Left cardiac atrium (tissue), 4 donors: ENCODE data around the gene JOSD1. TPM values are rescaled to one million over a fixed set of nuclear protein-coding genes. Genes with fewer than 3 reads are reported as not detected.
"Not testable (repeated sequence)": the region's sequence is repeated elsewhere in the genome, so short reads cannot be mapped to it uniquely, and the experiment has no call there.

Source experiments
- ATAC-seq, 2 donors: fragments of 200-7000 bp; cut with Tn5 transposase; one replicate each; pipeline ENCODE4 v1.9.1; 2020; ENCODE audit warnings: mild to moderate bottlenecking in 2 of 2, moderate library complexity in 2 of 2
- DNase-seq: peaks from one replicate; pipeline ENCODE4 v3.0.0-alpha.2; 2020
- intact Hi-C, 2 donors: fragments of 100-400 bp; cut with DNase I; formaldehyde crosslinking; loops; one replicate each; pipeline versions ENCODE4 v1.14.1 to v1.15.1; 2022 to 2023
- total RNA-seq, 2 donors: library from RNA; stranded (reverse); fragmentation: NEBNext Ultra II Directional; extraction: Animal tissue kit (Norgen Biotek cat#: 25700); gene quantifications; one replicate each; pipeline ENCODE4 v1.2.1, GENCODE V29; 2021
- donor health status: DM: no; HTN: yes; CAD: no.
- donor health status: DM: no; HTN: yes; CAD: no; lungs with severe emphysema.
- donor health status: DM: yes; HTN: yes; CAD: no.
- donor health status: Dilated cardiomyopathy.

The JOSD1 gene
- total RNA-seq, 2 donors from 2014 or later = 22.7 to 33.2 TPM

DNA sequence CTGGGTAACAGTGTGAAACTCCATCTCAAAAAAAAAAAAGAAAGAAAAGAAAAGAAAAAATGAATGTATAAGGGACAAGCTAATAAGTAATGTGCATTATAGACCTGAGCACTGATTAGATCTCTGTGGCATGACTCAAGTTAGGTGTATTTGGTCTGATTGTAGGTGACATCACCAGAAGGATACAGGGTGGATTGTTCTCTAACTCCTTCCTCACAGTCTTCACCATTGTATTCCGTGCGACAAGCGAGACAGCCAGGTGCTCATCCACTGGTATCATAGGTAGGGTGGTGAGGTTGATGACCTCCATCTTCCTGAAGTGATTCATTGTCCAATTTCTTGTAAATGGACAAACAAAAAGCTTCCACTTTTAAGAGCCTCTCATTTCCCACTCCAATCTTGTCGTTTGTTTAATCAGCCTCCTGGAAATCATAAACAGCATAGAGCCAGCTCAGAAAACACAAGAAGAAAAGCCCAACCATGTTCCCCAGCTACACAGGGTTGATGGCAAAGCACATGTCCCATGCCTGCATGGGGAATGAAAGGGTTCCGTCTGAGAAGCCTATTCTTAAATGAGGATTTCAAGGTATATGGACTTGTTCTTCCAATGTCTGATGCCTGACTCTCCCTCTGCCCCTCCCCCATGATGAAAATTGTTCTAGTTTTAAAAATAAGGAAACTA, 50.8 kb downstream of the JOSD1 start:
- ATAC-seq (no peak), DNase-seq (no peak)
- intact Hi-C loops = no loop called here

DNA sequence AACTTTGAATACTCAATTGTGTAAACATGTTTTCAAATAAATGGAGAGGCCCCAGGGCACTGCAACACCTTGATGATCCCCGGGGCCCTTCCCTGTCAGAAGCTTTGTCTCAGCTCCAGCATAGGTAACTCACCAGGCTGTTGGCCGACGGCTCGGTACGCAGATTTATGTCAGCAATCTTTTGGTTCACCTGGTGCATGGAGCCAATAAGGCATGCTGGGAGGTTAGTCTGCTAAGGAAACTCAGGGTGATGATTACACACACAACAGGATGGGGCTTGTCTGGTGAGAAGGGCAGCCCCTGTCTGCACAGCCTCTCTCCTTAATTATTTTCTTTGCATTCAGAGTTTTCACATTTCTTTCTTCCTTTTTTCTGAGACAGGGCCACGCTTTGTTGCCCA, 55.3 kb downstream of the JOSD1 start:
- ATAC-seq = no peak
- intact Hi-C loops = no loop called here

DNA sequence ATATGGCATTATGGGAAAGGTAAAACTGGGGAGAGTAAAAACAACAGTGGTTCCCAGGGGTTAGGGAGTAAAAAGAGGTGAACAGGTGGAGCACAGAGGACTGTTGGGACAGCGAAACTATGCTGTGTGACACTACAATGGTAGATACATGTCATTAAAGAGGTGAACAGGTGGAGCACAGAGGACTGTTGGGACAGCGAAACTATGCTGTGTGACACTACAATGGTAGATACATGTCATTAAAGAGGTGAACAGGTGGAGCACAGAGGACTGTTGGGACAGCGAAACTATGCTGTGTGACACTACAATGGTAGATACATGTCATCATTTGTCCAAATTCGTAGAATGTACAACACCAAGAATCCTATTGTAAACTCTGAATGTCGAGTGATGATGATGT, 56.5 kb downstream of the JOSD1 start:
- intact Hi-C loops, DNase-seq: not testable (repeated sequence)
- peak; percentile 68 to 87 for ATAC-seq

More for the DNA sequence above, 55.3 kb downstream of the JOSD1 start:
- no peak for DNase-seq

DNA sequence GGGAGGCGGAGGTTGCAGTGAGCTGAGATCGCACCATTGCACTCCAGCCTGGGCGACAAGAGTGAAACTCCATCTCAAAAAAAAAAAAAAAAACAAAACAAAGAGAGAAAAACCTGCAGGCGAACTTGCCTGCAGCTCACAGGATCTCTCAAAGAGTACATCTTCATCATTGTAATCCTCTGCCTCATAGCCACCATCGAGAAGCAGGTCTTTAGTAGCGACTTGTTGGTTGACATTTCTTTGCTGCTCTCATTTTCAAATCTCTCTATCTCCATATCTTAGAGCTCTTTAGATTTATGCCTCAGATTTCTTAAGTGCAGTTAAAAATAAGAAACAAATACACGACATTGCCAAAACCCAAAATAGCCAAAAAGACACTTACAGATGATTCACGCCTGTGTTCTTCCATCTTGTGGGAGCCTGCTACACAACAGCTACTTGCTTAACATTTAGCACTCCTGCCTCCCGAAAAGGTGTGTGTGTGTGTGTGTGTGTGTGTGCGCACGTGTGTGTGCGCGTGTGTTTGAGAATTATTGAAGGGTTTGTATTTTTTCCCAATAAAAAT, 59.2 kb downstream of the JOSD1 start:
- ATAC-seq (no peak), DNase-seq (no peak)
- intact Hi-C loops = no loop called here

DNA sequence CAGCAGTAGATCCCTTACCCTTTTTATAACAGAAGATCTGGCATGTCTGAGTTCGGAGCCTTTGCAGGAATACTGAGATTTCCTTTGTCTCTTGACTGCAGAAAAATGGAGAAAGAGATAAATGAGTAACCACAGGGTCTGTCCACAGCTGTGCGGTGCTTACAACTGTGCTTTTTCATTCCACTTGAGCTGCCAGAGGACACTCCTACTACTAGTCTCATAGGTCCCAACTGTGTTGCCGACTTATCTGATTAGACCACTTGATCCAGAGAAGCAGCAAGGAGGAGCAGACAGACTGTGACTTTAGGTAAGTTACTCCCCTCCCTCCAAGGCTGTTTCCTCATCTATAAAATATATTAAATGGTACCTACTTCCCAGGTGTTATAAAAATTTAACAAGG, 62.0 kb downstream of the JOSD1 start:
- no peak for ATAC-seq
- intact Hi-C loops = no loop called here
- DNase-seq = no peak

DNA sequence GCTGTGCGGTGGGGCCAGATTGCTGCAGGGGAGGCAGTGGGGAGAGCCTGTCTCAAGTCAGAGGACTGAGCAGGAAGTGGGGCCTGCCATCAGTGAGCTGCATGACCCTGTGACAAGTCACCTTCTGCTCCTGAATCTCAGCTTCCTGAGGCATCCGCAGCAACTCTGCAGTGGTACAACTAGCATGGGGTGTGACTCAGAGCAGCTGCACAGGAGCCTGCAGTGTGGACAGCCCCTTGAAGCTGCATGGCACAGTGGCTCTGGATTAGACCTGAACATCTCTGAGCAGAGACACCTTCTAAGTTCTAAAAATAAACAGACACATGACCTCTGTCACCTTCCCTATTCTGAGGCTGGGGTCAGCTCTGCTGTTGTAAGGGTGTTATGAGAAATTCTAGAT, 62.5 kb downstream of the JOSD1 start:
- DNase-seq (no peak), ATAC-seq (no peak)
- intact Hi-C loops = no loop called here

Other genes starting within 250 kb of the JOSD1 start
- 10 to 100 TPM in 1 of 2 donors, 1 to 10 TPM in 1; 7.2 to 15.9 TPM for gene KCNJ4, start 245.7 kb downstream of the JOSD1 start, total RNA-seq
- gene KDELR3, start 232.8 kb downstream of the JOSD1 start, total RNA-seq = 10 to 100 TPM in 1 of 2 donors, 1 to 10 TPM in 1; 9.2 to 10.1 TPM
- 100 to 1,000 TPM; 209 to 220 TPM for gene DDX17, start 194.6 kb downstream of the JOSD1 start, total RNA-seq
- 1 to 10 TPM; 1.2 to 1.4 TPM for gene DMC1, start 130.8 kb downstream of the JOSD1 start, total RNA-seq
- under 1 TPM; 0.44 to 0.68 TPM for gene FAM227A, start 44.6 kb downstream of the JOSD1 start, total RNA-seq
- gene CBY1, start 44.3 kb downstream of the JOSD1 start, total RNA-seq = 10 to 100 TPM; 36.0 to 39.1 TPM
- 10 to 100 TPM; 56.0 to 67.2 TPM for gene TOMM22, start 19.0 kb downstream of the JOSD1 start, total RNA-seq
- 10 to 100 TPM; 25.1 to 33.5 TPM for gene GTPBP1, start 5.0 kb upstream of the JOSD1 start, total RNA-seq
- 100 to 1,000 TPM; 109 to 133 TPM for gene SUN2, start 55.1 kb upstream of the JOSD1 start, total RNA-seq
- gene DNAL4, start 93.2 kb upstream of the JOSD1 start, total RNA-seq = 10 to 100 TPM in 1 of 2 donors, 1 to 10 TPM in 1; 8.8 to 10.8 TPM
- gene NPTXR, start 143.1 kb upstream of the JOSD1 start, total RNA-seq = 10 to 100 TPM; 26.9 to 30.8 TPM
- 10 to 100 TPM; 46.0 to 54.3 TPM for gene CBX6, start 171.3 kb upstream of the JOSD1 start, total RNA-seq